ENCODE data around the gene REC8.
A peak's percentile ranks its signal among the peaks of the same experiment; 100 is the strongest.

REC8 gene

GRCh38 chr14:24160850-24161804 is 10.8 kb upstream of the REC8 start, which contains the start of gene IRF9:
IRF9 (plus strand) TSS chr14:24161265; CDS start chr14:24162145, 880 bp downstream.
- H3K27me3 ChIP-seq (ENCODE audit: low read depth, low read length), result no peaks in the 10 kb centered on the region
- peaks cover 22 to 24% of the 10 kb centered on the region in 2 donors for H3K4me1 ChIP-seq (ENCODE audit: control insufficient read depth in 1 of 2, insufficient read depth in 2 of 2, low read length in 2 of 2)
- H3K36me3 ChIP-seq (ENCODE audit: control insufficient read depth in 1 of 2, insufficient read depth in 2 of 2, low read length in 2 of 2), result peaks cover 64 to 70% of the 10 kb centered on the region in 2 donors
- H3K27ac ChIP-seq (ENCODE audit: low read length), result peak within 1 kb of the TSS; percentile 99
- H3K9me3 ChIP-seq (ENCODE audit: control insufficient read depth in 1 of 2, low read length in 2 of 2), result no peaks in the 10 kb centered on the region
- peak within 1 kb of the TSS; percentile 82 to 99 for H3K4me3 ChIP-seq (ENCODE audit: low read depth in 1 of 2, low read length in 2 of 2)

GRCh38 chr14:24162093-24162492 is 9.8 kb upstream of the REC8 start:
- Histone ChIP-seq H3K27ac (ENCODE audit: low read length) (peak overlapping the region; percentile 99), H3K36me3 (ENCODE audit: control insufficient read depth in 1 of 2, insufficient read depth in 2 of 2, low read length in 2 of 2) (peaks cover 67 to 70% of the 10 kb centered on the region in 2 donors), H3K27me3 (ENCODE audit: low read depth, low read length) (no peaks in the 10 kb centered on the region), H3K4me3 (ENCODE audit: low read depth in 1 of 2, low read length in 2 of 2) (peak overlapping the region; percentile 82 to 99), H3K4me1 (ENCODE audit: control insufficient read depth in 1 of 2, insufficient read depth in 2 of 2, low read length in 2 of 2) (peaks cover 22 to 24% of the 10 kb centered on the region in 2 donors), H3K9me3 (ENCODE audit: control insufficient read depth in 1 of 2, low read length in 2 of 2) (no peaks in the 10 kb centered on the region)

GRCh38 chr14:24164518-24164991 is 7.3 kb upstream of the REC8 start:
- Histone ChIP-seq H3K9me3 (ENCODE audit: control insufficient read depth in 1 of 2, low read length in 2 of 2) (no peaks in the 10 kb centered on the region), H3K36me3 (ENCODE audit: control insufficient read depth in 1 of 2, insufficient read depth in 2 of 2, low read length in 2 of 2) (peaks cover 57% of the 10 kb centered on the region in 2 donors), H3K4me1 (ENCODE audit: control insufficient read depth in 1 of 2, insufficient read depth in 2 of 2, low read length in 2 of 2) (peaks cover 22 to 24% of the 10 kb centered on the region in 2 donors), H3K4me3 (ENCODE audit: low read depth in 1 of 2, low read length in 2 of 2) (no peak overlapping the region), H3K27ac (ENCODE audit: low read length) (no peak overlapping the region), H3K27me3 (ENCODE audit: low read depth, low read length) (no peaks in the 10 kb centered on the region)

DNA sequence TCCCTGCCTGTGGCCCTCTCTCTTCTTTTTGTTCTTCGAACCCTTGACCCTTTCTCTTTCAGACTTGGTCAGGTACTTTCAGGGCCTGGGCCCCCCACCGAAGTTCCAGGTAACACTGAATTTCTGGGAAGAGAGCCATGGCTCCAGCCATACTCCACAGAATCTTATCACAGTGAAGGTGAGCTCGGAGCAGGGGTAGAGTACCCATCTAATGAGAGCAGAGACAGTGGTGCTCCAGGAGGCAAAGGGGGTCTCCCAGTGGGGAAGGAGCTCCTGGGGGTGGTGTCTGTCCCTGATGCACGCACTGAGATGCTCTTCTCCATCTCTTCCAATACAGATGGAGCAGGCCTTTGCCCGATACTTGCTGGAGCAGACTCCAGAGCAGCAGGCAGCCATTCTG is 6.1 kb upstream of the REC8 start:
- no peaks in the 10 kb centered on the region for H3K9me3 ChIP-seq (ENCODE audit: control insufficient read depth in 1 of 2, low read length in 2 of 2)
- peaks cover 46 to 47% of the 10 kb centered on the region in 2 donors for H3K36me3 ChIP-seq (ENCODE audit: control insufficient read depth in 1 of 2, insufficient read depth in 2 of 2, low read length in 2 of 2)
- no peaks in the 10 kb centered on the region for H3K27me3 ChIP-seq (ENCODE audit: low read depth, low read length)
- H3K4me3 ChIP-seq (ENCODE audit: low read depth in 1 of 2, low read length in 2 of 2), result no peak overlapping the region
- H3K27ac ChIP-seq (ENCODE audit: low read length), result no peak overlapping the region
- H3K4me1 ChIP-seq (ENCODE audit: control insufficient read depth in 1 of 2, insufficient read depth in 2 of 2, low read length in 2 of 2), result peaks cover 17 to 19% of the 10 kb centered on the region in 2 donors

- H3K4me1 ChIP-seq (ENCODE audit: control insufficient read depth in 1 of 2, insufficient read depth in 2 of 2, low read length in 2 of 2), result peaks cover 8 to 16% of the 10 kb centered on the region in 2 donors
- no peaks in the 10 kb centered on the region for H3K9me3 ChIP-seq (ENCODE audit: control insufficient read depth in 1 of 2, low read length in 2 of 2)
- peaks cover 45 to 47% of the 10 kb centered on the region in 2 donors for H3K36me3 ChIP-seq (ENCODE audit: control insufficient read depth in 1 of 2, insufficient read depth in 2 of 2, low read length in 2 of 2)
Measured at GRCh38 chr14:24167469-24168114, 4.3 kb upstream of the REC8 start.

DNA sequence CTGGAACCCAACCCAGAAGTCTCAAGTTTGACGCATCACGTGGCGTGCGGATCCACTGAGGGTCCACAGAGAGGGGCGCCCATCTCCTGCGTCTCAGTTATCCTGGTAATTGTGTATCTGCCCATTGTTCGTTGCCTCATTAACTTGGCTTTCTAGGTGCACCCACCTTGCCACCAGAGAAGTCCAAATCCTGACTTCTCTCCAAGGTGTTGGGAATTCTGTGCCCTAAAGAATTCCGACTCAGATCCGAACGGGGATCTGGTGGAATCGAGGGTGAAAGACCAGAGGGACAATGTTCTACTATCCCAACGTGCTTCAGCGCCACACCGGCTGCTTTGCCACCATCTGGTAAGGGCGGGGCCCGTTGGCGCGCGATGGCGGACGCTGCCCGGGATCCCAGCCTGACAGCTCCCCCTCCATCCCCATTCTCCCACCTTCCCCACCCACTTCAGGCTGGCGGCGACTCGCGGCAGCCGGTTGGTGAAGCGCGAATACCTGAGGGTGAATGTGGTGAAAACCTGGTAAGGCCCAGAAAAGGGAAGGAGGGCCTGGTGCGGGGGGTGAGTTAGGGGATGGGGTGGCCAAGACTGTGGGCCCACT is 481 bp downstream of the REC8 start:
- Histone ChIP-seq H3K4me3 (ENCODE audit: low read depth in 1 of 2, low read length in 2 of 2) (peak overlapping the region; percentile 23 to 60), H3K4me1 (ENCODE audit: control insufficient read depth in 1 of 2, insufficient read depth in 2 of 2, low read length in 2 of 2) (peaks cover 0 to 7% of the 10 kb centered on the region in 2 donors), H3K27me3 (ENCODE audit: low read depth, low read length) (no peaks in the 10 kb centered on the region), H3K36me3 (ENCODE audit: control insufficient read depth in 1 of 2, insufficient read depth in 2 of 2, low read length in 2 of 2) (peaks cover 13 to 15% of the 10 kb centered on the region in 2 donors), H3K9me3 (ENCODE audit: control insufficient read depth in 1 of 2, low read length in 2 of 2) (no peaks in the 10 kb centered on the region), H3K27ac (ENCODE audit: low read length) (no peak overlapping the region)

More at GRCh38 chr14:24167469-24168114, 4.3 kb upstream of the REC8 start:
- Histone ChIP-seq H3K27ac (ENCODE audit: low read length) (no peak overlapping the region), H3K27me3 (ENCODE audit: low read depth, low read length) (no peaks in the 10 kb centered on the region), H3K4me3 (ENCODE audit: low read depth in 1 of 2, low read length in 2 of 2) (no peak overlapping the region)

DNA sequence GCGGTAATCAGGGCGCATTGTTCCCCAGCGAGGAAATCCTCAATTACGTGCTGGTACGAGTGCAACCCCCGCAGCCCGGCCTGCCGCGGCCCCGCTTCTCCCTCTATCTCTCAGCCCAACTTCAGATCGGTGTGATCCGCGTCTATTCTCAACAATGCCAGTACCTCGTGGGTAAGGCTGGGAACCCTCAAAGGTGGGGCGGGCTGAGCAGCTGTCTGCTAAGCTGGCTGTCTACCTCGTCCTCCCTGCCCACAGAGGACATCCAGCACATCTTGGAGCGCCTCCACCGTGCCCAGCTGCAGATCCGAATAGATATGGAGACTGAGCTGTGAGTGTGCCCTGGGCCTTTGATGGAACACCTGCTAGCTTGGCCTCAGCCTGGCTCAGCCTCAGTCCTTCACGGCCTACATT is 996 bp downstream of the REC8 start:
- peaks cover 13 to 18% of the 10 kb centered on the region in 2 donors for H3K36me3 ChIP-seq (ENCODE audit: control insufficient read depth in 1 of 2, insufficient read depth in 2 of 2, low read length in 2 of 2)

GRCh38 chr14:24176599-24176998 is 4.7 kb downstream of the REC8 start:
- Histone ChIP-seq H3K36me3 (ENCODE audit: control insufficient read depth in 1 of 2, insufficient read depth in 2 of 2, low read length in 2 of 2) (peaks cover 27 to 53% of the 10 kb centered on the region in 2 donors), H3K4me1 (ENCODE audit: control insufficient read depth in 1 of 2, insufficient read depth in 2 of 2, low read length in 2 of 2) (peaks cover 0 to 10% of the 10 kb centered on the region in 2 donors), H3K9me3 (ENCODE audit: control insufficient read depth in 1 of 2, low read length in 2 of 2) (no peaks in the 10 kb centered on the region), H3K4me3 (ENCODE audit: low read depth in 1 of 2, low read length in 2 of 2) (no peak overlapping the region), H3K27ac (ENCODE audit: low read length) (no peak overlapping the region), H3K27me3 (ENCODE audit: low read depth, low read length) (no peaks in the 10 kb centered on the region)

More for the DNA sequence above, 996 bp downstream of the REC8 start:
- Histone ChIP-seq H3K9me3 (ENCODE audit: control insufficient read depth in 1 of 2, low read length in 2 of 2) (no peaks in the 10 kb centered on the region), H3K4me1 (ENCODE audit: control insufficient read depth in 1 of 2, insufficient read depth in 2 of 2, low read length in 2 of 2) (peaks cover 0 to 7% of the 10 kb centered on the region in 2 donors), H3K27me3 (ENCODE audit: low read depth, low read length) (no peaks in the 10 kb centered on the region), H3K4me3 (ENCODE audit: low read depth in 1 of 2, low read length in 2 of 2) (no peak overlapping the region), H3K27ac (ENCODE audit: low read length) (no peak overlapping the region)

DNA sequence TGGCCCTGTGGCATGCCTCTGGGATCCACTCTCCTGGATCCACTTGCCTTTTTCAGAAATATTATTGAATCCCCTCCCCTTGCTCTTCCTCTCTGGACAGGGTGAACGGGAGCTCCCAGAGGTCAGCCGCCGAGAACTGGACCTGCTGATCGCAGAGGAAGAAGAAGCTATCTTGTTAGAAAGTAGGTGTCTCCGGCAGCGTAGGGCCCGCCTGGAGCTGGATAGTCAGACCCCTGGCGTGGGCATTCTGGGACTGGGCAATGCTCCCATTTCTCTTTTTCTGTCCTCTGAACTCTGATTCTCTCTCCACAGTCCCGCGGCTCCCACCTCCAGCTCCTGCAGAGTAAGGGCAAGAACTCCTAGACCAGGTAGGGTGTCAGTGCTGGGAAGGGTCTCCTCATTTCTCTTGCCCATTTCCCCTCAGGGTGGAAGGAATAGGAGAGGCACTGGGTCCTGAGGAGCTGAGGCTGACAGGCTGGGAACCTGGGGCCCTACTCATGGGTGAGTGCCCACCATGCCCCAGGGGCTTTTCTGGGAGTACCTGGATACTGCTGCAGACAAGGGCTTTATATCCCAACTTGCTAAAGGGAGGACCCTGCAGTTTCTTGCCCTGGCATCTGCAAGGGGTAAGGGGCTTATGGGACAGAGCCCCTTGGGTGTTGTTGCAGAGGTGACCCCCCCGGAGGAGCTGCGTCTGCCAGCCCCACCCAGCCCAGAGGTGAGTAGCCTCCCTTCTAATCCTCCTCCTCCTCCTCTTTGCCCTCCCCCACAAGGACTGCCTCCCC is 5.4 kb downstream of the REC8 start:
- Histone ChIP-seq H3K9me3 (ENCODE audit: control insufficient read depth in 1 of 2, low read length in 2 of 2) (no peaks in the 10 kb centered on the region), H3K27ac (ENCODE audit: low read length) (no peak overlapping the region), H3K4me1 (ENCODE audit: control insufficient read depth in 1 of 2, insufficient read depth in 2 of 2, low read length in 2 of 2) (peaks cover 0 to 6% of the 10 kb centered on the region in 2 donors), H3K4me3 (ENCODE audit: low read depth in 1 of 2, low read length in 2 of 2) (no peak overlapping the region), H3K36me3 (ENCODE audit: control insufficient read depth in 1 of 2, insufficient read depth in 2 of 2, low read length in 2 of 2) (peaks cover 33 to 60% of the 10 kb centered on the region in 2 donors), H3K27me3 (ENCODE audit: low read depth, low read length) (no peaks in the 10 kb centered on the region)

DNA sequence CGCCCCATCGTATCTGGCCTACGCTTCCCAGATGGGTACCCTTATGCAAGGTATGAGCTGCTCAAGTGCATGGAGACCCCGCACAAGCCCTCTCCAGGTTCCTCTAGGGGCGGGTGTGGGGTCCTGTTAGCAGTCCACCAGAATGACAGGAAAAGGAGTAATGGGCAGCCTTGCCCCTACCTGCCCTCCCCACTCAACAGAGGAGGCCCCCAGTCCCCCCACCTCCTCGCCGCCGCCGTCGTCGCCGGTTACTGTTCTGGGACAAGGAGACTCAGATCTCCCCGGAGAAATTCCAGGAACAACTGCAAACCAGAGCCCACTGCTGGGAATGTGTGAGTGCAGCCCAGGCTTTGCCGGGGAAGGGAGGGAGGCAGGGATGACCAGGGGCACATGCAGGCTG is 6.0 kb downstream of the REC8 start:
- H3K4me1 ChIP-seq (ENCODE audit: control insufficient read depth in 1 of 2, insufficient read depth in 2 of 2, low read length in 2 of 2), result peaks cover 0 to 3% of the 10 kb centered on the region in 2 donors
- peaks cover 37 to 66% of the 10 kb centered on the region in 2 donors for H3K36me3 ChIP-seq (ENCODE audit: control insufficient read depth in 1 of 2, insufficient read depth in 2 of 2, low read length in 2 of 2)
- H3K9me3 ChIP-seq (ENCODE audit: control insufficient read depth in 1 of 2, low read length in 2 of 2), result no peaks in the 10 kb centered on the region
- no peak overlapping the region for H3K27ac ChIP-seq (ENCODE audit: low read length)
- no peak overlapping the region for H3K4me3 ChIP-seq (ENCODE audit: low read depth in 1 of 2, low read length in 2 of 2)
- H3K27me3 ChIP-seq (ENCODE audit: low read depth, low read length), result no peaks in the 10 kb centered on the region

Data from muscle layer of duodenum (tissue), 2 donors.